ENCODE results near the gene KIAA1958. TPM values are rescaled to one million over a fixed set of nuclear protein-coding genes. Genes with fewer than 3 reads are reported as not detected.
"Not testable (repeated sequence)": the region's sequence is repeated elsewhere in the genome, so short reads cannot be mapped to it uniquely, and the experiment has no call there.

Gene KIAA1958
- total RNA-seq, 1 experiment from 2014 or later = 18.5 TPM

DNA sequence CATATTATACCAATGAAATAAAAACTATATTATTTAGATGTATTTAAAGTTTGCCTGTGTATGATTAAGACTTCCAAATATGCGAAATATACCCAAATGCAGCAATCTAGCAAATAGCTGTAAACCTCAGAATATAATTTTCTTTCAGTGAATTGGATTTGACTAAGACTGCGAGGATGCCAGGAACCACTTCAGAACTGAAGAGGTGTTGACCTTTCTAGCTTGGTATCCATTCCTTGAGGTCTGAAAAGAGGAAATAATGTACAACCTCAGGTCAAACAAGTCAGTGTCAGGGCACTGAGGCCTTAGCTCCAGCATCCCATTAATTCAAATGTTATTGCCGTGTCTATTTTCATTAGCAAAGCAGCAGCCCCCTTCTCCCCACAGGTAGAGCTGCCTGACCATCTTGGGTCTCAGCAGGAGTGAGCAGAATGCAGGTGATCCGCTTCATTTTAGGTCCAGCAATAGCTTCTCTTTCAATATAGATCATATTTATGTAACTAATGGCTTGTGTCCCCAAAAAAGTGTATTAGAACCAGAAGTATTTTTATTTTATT is 100.0 kb downstream of the KIAA1958 start:
- TF ChIP-seq ZFX (IDR thresholded peaks at IDR 0.05) = no peak
- no peak for TF ChIP-seq EZH2phosphoT487 (IDR thresholded peaks at IDR 0.05; ENCODE audit: borderline replicate concordance)
- no peak for TF ChIP-seq CBX3 (IDR thresholded peaks at IDR 0.05; ENCODE audit: low read depth)
- H3K4me3 ChIP-seq (replicated peaks in 1 of 2; ENCODE audit: low read depth in 1 of 2, low read length in 2 of 2) = no peak overlapping the region
- H2AFZ ChIP-seq (ENCODE audit: low read depth, low read length, poor library complexity, severe bottlenecking) = no peak overlapping the region
- H3K79me2 ChIP-seq (ENCODE audit: insufficient read depth, low read length) = no peaks in the 10 kb centered on the region; the same call in 1 of the 2 replicates
- RAD21 ChIA-PET (ENCODE audit: low non-redundant PET in 1 of 2, low total read pairs in 2 of 2, uncharacterized antibody in 2 of 2, unreplicated experiment in 2 of 2) = no interaction called here
- no peak overlapping the region for H3K27ac ChIP-seq (ENCODE audit: low read depth, low read length)
- no peak for DNase-seq (ENCODE audit: low read depth, low spot score)
- ATAC-seq = no peak
- no peaks in the 10 kb centered on the region for H3K27me3 ChIP-seq (ENCODE audit: insufficient read depth, low read length)
- H3K4me2 ChIP-seq (ENCODE audit: low read length) = no peak overlapping the region
- POLR2A ChIA-PET = no interaction called here
- H3K9me2 ChIP-seq (ENCODE audit: insufficient read depth) = no peaks in the 10 kb centered on the region
- intact Hi-C loops (cut with micrococcal nuclease) = no loop called here
- H3K36me3 ChIP-seq (ENCODE audit: control insufficient read depth in 1 of 2, insufficient read depth in 2 of 2, low read length in 2 of 2) = no peaks in the 10 kb centered on the region
- H3K9me3 ChIP-seq (ENCODE audit: control insufficient read depth in 1 of 2, insufficient read depth in 1 of 2, low read depth in 1 of 2, low read length in 2 of 2) = no peaks in the 10 kb centered on the region
- no peaks in the 10 kb centered on the region for H4K20me1 ChIP-seq (ENCODE audit: insufficient read depth)
- no peaks in the 10 kb centered on the region for H3K4me1 ChIP-seq (ENCODE audit: control insufficient read depth in 1 of 2, insufficient read depth in 2 of 2, low read length in 2 of 2)
- H3K9ac ChIP-seq (ENCODE audit: low read length) = no peak overlapping the region
- no TSS peak for BruUV-seq (replicated peaks)
- CTCF ChIA-PET = no interaction called here

DNA sequence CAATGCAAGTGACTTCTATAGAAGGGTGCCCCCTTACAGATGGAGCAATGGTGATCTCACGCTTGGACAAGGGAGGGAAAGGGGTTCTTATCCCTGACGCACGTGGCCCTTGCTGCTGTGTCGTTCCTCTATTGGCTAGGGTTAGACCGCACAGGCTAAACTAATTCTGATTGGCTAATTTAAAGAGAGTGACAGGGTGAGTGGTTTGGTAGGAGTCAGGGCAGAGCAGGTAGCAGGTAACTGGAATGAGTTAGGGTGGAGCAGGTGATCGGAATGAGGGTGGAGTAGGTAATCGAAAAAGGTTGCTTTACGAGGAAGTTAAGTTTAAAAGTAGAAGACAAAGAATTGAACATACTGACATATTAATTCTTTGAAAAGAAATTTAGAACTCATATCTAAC is 105.2 kb downstream of the KIAA1958 start:
- H3K9me2 ChIP-seq (ENCODE audit: insufficient read depth); H3K4me2 ChIP-seq (ENCODE audit: low read length); H3K4me1 ChIP-seq (ENCODE audit: control insufficient read depth in 1 of 2, insufficient read depth in 2 of 2, low read length in 2 of 2); H3K27ac ChIP-seq (ENCODE audit: low read depth, low read length); H3K79me2 ChIP-seq (ENCODE audit: insufficient read depth, low read length); H3K36me3 ChIP-seq (ENCODE audit: control insufficient read depth in 1 of 2, insufficient read depth in 2 of 2, low read length in 2 of 2); RAD21 ChIA-PET (ENCODE audit: low non-redundant PET in 1 of 2, low total read pairs in 2 of 2, uncharacterized antibody in 2 of 2, unreplicated experiment in 2 of 2); H3K9me3 ChIP-seq (ENCODE audit: control insufficient read depth in 1 of 2, insufficient read depth in 1 of 2, low read depth in 1 of 2, low read length in 2 of 2); H3K4me3 ChIP-seq (replicated peaks in 1 of 2; ENCODE audit: low read depth in 1 of 2, low read length in 2 of 2); H3K9ac ChIP-seq (ENCODE audit: low read length); H3K27me3 ChIP-seq (ENCODE audit: insufficient read depth, low read length); BruUV-seq (replicated peaks); CTCF ChIA-PET; intact Hi-C loops (cut with micrococcal nuclease); H4K20me1 ChIP-seq (ENCODE audit: insufficient read depth); H2AFZ ChIP-seq (ENCODE audit: low read depth, low read length, poor library complexity, severe bottlenecking); DNase-seq (ENCODE audit: low read depth, low spot score); ATAC-seq: not testable (repeated sequence)
- POLR2A ChIA-PET = interaction anchor here (0.6 kb wide), 1 partner anchor 65 kb away, joined by 3 read pairs; no protein-coding TSS in a partner anchor

DNA sequence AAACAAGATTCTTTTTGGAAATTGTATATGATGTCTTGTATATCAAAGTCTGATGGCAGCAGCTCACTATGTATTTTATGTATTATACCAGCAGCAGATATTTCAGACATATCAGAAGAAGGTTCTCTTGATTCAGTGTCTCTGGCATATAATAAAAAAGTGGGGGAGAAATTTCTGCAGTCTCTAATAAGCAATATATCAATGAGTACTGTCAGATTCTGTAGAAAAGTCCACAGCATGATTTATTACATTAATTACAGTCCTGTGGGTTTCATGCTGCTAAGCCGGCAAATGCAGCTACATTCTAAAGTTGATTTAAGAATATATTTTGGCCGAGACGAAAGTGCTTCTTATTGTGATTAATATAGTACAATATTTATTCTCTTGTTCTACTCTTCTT is 113.1 kb downstream of the KIAA1958 start:
- intact Hi-C loops (cut with micrococcal nuclease) = no loop called here
- Histone ChIP-seq H4K20me1 (ENCODE audit: insufficient read depth) (no peaks in the 10 kb centered on the region), H3K9me2 (ENCODE audit: insufficient read depth) (no peaks in the 10 kb centered on the region), H3K9ac (ENCODE audit: low read length) (no peak overlapping the region), H3K9me3 (ENCODE audit: control insufficient read depth in 1 of 2, insufficient read depth in 1 of 2, low read depth in 1 of 2, low read length in 2 of 2) (no peaks in the 10 kb centered on the region), H3K27ac (ENCODE audit: low read depth, low read length) (no peak overlapping the region), H3K36me3 (ENCODE audit: control insufficient read depth in 1 of 2, insufficient read depth in 2 of 2, low read length in 2 of 2) (no peaks in the 10 kb centered on the region), H3K4me3 (replicated peaks in 1 of 2; ENCODE audit: low read depth in 1 of 2, low read length in 2 of 2) (no peak overlapping the region), H3K4me1 (ENCODE audit: control insufficient read depth in 1 of 2, insufficient read depth in 2 of 2, low read length in 2 of 2) (no peaks in the 10 kb centered on the region), H3K79me2 (ENCODE audit: insufficient read depth, low read length) (no peaks in the 10 kb centered on the region), H3K27me3 (ENCODE audit: insufficient read depth, low read length) (no peaks in the 10 kb centered on the region), H2AFZ (ENCODE audit: low read depth, low read length, poor library complexity, severe bottlenecking) (no peak overlapping the region), H3K4me2 (ENCODE audit: low read length) (no peak overlapping the region)
- BruUV-seq (replicated peaks) = no TSS peak
- CTCF ChIA-PET = no interaction called here
- ATAC-seq = no peak
- no peak for DNase-seq (ENCODE audit: low read depth, low spot score)
- RAD21 ChIA-PET (ENCODE audit: low non-redundant PET in 1 of 2, low total read pairs in 2 of 2, uncharacterized antibody in 2 of 2, unreplicated experiment in 2 of 2) = no interaction called here
- POLR2A ChIA-PET = no interaction called here
- TF ChIP-seq EGR1 (IDR thresholded peaks at IDR 0.05; ENCODE audit: low read depth) (no peak), TCF7L2 (IDR thresholded peaks at IDR 0.05; ENCODE audit: borderline replicate concordance, extremely low read depth, insufficient read depth, insufficient read length) (no peak), SIN3A (IDR thresholded peaks at IDR 0.05; ENCODE audit: low read depth) (no peak), CEBPB (IDR thresholded peaks at IDR 0.05; ENCODE audit: low read depth) (no peak), SP1 (IDR thresholded peaks at IDR 0.05; ENCODE audit: low read depth) (no peak), POLR2A (IDR thresholded peaks at IDR 0.05; ENCODE audit: borderline replicate concordance, extremely low read depth, insufficient read depth, insufficient read length) (no peak)
- TF ChIP-seq, protein P1, sequence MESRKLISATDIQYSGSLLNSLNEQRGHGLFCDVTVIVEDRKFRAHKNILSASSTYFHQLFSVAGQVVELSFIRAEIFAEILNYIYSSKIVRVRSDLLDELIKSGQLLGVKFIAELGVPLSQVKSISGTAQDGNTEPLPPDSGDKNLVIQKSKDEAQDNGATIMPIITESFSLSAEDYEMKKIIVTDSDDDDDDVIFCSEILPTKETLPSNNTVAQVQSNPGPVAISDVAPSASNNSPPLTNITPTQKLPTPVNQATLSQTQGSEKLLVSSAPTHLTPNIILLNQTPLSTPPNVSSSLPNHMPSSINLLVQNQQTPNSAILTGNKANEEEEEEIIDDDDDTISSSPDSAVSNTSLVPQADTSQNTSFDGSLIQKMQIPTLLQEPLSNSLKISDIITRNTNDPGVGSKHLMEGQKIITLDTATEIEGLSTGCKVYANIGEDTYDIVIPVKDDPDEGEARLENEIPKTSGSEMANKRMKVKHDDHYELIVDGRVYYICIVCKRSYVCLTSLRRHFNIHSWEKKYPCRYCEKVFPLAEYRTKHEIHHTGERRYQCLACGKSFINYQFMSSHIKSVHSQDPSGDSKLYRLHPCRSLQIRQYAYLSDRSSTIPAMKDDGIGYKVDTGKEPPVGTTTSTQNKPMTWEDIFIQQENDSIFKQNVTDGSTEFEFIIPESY (IDR thresholded peaks at IDR 0.05; ENCODE audit: extremely low read depth, insufficient replicate concordance, low read length) = no peak

All from HCT116 (cell line).